HG03571 (cell line): ENCODE results near the gene EIF5A2.
"Not testable (repeated sequence)": the region's sequence is repeated elsewhere in the genome, so short reads cannot be mapped to it uniquely, and the experiment has no call there.

Experiments
- ATAC-seq: cut with Tn5 transposase; IDR thresholded peaks from one replicate; pipeline ENCODE4 v1.9.1; 2021; ENCODE audit not compliant: unreplicated experiment

Gene EIF5A2

DNA sequence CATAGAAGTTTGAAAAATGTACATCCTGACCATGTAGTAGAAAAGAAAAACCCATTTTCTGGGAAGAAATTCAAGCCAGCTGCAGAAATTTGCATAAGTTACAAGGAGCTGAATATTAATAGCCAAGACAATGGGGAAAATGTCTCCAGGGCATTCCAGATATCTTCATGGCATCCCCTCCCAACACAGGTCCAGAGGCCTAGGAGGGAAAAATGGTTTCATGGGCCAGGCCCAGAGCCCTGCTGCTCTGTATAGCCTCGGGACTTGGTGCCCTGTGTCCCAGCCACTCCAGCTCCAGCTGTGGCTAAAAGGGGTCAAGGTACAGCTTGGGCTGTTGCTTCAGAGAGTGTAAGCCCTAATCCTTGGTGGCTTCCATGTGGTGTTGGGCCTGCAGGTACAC, 11.2 kb downstream of the EIF5A2 start:
- not testable (repeated sequence) for ATAC-seq

DNA sequence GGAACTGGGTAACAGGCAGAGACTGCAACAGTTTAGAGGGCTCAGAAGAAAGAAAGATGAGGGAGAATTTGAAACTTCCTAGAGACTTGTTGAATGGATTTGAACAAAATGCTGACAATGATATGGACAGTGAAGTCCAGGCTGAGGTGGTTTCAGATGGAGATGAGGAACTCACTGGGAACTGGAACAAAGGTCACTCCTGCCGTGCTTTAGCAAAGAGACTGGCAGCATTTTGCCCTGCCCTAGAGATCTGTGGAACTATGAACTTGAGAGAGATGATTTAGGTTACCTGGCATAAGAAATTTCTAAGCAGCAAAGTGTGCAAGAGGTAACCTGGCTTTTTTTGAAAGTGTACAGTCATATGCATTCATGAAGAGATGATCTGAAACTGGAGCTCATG, 11.7 kb downstream of the EIF5A2 start:
- no peak for ATAC-seq

DNA sequence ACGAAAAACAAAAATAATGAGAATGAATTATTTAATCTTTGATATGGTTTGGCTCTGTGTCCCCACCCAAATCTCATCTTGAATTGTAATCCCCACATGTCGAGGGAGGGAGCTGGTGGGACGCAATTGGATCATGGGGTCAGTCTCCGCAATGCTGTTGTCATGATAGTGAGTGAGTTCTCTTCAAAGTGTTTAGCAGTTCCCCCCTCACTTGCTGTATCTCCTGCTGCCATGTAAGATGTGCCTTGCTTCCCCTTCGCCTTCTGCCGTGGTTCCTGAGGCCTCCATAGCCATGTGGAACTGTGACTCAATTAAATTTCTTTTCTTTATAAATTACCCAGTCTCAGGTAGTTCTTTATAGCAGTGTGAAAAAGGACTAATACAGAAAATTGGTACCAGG, 12.1 kb downstream of the EIF5A2 start:
- ATAC-seq: not testable (repeated sequence)

DNA sequence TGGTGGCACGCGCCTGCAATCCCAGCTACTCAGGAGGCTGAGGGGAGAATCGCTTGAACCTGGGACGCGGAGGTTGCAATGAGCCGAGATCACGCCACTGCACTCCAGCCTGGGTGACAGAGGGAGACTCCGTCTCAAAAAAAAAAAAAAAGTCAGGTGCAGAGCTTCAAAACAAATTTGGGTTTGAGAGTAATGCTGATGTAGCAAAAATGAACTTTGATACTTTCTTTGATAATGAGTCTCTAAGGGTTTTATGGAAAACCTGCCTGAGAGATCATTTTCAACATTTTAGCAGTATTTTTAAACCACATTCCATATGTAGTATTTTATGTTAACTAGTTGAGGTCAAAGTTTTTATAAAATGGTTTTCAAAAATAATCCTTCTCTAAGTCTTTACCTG, 14.5 kb downstream of the EIF5A2 start:
- no peak for ATAC-seq

DNA sequence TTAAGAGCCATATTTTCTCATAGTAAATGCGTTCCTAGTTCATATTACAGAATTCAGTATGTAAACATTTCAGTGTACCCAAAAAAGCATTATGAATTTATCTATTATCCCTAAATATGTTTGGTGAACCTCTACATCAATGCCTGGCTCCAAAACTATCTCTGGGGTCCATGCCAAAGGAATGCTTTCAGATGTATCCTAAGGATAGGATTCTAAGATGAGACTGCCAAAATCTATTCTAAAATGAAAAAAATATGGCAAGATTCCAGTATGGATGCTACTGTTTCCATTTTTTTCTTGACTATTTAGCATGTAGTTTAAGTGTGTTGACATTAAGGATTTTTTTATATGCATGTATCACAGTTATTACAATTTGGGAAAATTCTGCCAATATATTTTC, 18.8 kb downstream of the EIF5A2 start:
- ATAC-seq: no peak

DNA sequence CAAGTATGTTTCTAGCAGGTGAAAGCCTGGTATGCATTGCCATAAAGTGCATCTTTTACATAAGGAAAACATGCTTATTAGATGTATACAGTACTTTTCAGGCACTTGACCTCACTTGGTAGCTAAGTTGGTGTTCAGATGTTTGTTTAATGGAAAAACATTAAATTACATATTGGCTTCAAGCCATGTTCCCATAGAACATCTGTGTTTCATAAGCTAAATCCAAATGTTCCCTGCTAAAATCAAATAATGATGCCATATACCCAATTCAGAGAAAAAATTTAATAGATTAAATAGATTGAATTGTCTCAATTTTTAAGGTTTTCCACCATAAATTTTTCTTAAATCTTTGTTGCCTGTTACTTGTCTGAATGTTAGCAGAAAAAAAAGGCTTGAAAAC, 19.3 kb downstream of the EIF5A2 start:
- no peak for ATAC-seq

DNA sequence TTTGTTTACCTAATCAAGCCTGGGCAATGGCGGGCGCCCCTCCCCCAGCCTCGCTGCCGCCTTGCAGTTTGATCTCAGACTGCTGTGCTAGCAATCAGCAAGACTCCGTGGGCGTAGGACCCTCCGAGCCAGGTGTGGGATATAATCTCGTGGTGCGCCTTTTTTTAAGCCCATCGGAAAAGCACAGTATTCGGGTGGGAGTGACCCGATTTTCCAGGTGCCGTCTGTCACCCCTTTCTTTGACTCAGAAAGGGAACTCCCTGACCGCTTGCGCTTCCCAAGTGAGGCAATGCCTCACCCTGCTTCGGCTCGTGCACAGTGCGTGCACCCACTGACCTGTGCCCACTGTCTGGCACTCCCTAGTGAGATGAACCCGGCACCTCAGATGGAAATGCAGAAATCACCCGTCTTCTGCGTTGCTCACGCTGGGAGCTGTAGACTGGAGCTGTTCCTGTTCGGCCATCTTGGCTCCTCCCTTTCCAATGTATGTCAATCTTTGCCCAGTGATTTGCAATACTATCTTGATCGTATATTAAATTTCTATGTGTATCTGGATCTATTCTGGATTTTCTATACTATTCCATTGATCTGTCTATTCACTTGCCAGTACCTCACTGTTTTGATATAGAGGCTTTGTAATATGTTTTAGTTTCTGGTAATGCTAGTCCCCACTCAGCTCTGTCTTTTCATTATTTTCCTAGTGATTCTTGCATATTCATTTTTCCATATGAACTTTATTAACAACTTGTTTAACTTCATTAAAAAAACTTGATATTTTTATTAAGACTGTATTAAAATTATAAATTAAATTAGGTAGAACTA, 24.1 kb downstream of the EIF5A2 start:
- not testable (repeated sequence) for ATAC-seq

DNA sequence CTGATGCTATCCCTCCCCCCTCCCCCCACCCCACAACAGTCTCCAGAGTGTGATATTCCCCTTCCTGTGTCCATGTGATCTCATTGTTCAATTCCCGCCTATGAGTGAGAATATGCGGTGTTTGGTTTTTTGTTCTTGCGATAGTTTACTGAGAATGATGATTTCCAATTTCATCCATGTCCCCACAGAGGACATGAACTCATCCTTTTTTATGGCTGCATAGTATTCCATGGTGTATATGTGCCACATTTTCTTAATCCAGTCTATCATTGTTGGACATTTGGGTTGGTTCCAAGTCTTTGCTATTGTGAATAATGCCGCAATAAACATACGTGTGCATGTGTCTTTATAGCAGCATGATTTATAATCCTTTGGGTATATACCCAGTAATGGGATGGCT, 29.7 kb downstream of the EIF5A2 start:
- not testable (repeated sequence) for ATAC-seq

DNA sequence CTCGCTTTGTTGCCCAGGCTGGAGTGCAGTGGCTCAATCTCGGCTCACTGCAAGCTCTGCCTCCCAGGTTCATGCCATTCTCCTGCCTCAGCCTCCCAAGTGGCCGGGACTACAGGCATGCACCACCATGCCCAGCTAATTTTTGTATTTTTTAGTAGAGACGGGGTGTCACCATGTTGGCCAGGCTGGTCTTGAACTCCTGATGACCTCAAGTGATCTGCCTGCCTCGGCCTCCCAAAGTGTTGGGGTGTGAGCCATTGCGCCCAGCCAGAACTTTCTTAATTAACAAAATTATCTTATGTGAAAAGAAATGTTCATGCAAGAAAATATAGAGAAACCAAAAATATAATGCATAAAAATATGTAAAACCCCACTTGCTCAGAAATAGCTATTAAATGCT, 31.1 kb downstream of the EIF5A2 start:
- ATAC-seq: not testable (repeated sequence)

DNA sequence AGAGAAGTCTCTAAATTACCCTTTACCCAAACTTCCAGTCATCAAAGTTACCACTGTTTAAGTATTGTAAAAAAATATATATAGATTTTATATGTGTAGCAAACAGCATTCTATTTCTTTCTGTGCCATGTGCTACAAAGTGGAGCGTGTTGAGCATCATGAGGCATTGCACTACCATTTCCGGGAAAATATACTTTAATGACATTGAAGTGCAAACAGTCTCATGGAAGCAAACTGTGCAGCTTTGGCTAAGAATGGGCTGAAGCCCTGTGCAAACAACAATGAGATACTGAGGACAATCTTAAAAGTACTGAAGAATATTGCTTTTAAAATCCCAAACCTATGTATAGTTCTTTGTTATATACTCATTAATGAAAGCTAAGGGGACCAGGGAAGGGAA, 31.9 kb downstream of the EIF5A2 start:
- no peak for ATAC-seq

DNA sequence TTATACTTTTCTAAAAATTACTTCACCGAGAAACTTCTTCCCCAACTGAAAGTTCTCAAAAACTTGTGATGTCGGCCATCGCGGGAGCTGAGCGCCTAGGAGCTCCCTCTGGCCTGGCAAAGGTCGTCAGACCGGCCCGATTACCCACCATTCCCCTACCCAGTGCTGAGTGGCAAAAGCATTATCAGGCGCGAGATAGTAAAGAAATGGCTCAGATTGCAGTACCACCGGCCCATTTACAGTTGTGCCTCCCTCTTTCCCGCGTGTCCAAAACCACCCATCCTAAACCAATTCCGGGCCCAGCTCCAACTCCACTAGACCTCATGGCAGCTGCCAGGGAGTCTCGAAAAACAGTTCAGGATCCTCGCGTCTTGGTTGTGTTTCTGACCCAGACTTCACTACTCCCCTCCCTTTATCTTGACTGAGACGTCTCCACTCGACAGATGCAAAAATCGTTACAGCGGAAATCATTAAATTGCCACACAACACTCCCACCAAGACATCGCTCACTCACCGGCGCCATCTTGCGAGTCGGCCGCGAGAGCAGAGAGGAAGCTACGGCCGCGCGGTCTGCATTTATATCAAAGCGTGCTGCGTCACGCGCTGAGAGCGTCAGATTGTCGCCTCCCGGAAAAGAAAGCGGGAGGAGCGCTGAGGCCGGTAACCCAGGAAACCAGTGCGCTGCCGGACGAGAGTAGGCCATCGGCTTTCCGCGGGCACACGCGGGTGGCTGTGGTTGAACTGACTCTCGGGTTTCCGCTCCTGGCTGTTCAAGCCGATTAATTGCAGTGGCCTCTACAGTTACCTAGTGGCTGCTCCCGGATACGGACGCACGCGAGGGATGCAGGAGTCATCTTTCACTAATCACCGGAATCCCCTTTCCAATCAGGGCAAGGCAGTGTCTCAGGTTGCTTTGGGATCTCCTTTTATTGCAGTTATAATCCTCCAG, 38.5 kb downstream of the EIF5A2 start, which contains the start of gene RPL22L1:
Gene RPL22L1, minus strand, starts transcription at position 551 of the 949 bp plus-strand sequence. Its CDS starts 28 bp downstream, at position 523.
- peak; percentile 92 for ATAC-seq

DNA sequence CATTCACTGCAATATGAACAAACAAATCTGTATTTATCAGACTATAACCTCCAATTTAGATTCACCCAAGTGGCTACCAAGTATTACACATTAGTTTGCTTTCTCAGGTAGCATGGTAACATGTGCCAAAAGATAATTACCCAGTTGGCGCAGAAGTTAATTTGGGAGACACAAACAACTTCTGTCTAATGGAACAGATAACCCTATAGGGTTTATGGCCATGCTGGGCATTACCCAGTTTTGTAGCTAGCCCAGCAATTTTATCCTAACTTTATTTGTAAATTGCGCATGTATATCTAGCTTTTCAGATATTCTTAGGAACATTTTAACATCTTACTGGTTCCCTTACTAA, 39.2 kb downstream of the EIF5A2 start:
- no peak for ATAC-seq

DNA sequence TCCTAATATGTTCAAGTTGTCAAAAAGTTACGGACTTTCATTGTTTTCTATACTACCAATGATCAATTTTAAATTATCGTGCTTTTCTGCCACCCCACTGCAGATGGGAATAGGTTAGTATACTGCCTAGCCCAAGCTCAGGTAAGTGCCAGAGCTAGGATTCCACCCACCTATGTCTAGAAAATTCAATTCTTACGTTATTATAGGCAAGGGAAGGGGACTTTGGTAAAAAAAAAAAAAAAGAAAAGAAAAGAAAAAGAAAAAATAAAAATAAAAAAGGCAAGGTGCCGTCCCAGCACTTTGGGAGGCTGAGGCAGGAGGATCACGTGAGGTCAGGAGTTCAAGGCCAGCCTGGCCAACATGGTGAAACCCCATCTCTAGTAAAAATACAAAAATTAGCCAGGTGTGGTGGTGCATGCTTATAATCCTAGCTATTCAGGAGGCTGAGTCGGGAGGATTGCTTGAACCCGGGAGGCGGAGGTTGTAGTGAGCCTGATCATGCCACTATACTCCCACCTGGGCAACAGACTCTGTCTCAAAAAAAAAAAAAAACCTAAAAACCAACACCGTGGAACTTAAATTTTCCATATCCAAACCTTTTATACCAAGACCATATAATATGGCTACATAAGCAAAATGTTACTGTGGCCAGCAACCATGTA, 39.7 kb downstream of the EIF5A2 start:
- no peak for ATAC-seq

DNA sequence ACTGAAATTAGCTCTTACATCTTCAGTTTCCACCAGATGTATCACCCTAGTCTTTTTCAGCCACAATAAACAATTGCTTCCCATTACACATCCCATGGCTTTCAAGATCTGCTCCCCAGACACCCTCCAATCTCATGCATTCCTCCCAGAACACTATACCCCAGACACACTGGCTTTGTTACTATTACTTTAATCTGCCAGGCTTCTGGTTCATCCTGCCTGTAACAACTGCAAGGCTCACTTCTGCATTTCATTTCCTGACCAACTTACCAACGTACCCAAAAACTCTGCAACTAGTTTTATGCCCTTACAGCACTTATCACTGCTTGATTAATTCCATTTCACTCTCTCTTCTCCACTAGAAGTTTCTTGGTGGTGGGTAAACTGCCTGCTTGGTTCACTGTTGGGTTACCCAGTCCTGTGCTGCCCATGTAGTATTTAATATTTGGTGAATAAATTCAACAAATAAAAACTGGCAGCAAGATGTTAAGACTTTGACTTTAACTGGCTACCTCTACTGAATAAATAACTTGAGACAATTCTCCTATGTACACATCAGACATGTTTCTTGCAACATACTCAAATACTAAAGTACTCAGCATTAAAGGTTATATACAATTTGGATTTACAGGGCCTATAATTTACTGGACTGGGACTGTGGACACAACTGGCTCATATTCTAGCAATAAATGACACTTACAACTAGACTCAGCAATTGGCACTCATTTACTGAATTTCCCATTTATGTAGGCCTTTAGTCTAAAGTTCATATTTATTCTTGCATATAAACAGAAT, 41.1 kb downstream of the EIF5A2 start:
- ATAC-seq: no peak

DNA sequence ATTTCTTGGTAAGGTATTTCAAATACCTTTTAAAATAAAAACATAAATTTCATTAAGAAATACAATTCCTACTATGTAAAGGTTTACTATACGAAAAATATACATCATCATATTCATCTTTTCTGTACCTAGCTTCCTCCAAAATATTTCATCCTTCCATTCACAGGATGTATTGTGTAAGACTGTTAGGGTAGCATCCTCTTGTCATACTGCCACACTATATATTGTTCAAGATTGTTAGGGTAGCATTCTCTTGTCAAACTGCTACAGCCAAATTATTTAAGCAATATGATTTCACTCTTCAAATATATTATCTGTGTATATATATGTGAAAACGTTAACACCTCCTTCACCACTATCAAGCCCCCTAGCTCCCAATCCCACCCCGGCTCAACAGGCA, 41.9 kb downstream of the EIF5A2 start:
- no peak for ATAC-seq

DNA sequence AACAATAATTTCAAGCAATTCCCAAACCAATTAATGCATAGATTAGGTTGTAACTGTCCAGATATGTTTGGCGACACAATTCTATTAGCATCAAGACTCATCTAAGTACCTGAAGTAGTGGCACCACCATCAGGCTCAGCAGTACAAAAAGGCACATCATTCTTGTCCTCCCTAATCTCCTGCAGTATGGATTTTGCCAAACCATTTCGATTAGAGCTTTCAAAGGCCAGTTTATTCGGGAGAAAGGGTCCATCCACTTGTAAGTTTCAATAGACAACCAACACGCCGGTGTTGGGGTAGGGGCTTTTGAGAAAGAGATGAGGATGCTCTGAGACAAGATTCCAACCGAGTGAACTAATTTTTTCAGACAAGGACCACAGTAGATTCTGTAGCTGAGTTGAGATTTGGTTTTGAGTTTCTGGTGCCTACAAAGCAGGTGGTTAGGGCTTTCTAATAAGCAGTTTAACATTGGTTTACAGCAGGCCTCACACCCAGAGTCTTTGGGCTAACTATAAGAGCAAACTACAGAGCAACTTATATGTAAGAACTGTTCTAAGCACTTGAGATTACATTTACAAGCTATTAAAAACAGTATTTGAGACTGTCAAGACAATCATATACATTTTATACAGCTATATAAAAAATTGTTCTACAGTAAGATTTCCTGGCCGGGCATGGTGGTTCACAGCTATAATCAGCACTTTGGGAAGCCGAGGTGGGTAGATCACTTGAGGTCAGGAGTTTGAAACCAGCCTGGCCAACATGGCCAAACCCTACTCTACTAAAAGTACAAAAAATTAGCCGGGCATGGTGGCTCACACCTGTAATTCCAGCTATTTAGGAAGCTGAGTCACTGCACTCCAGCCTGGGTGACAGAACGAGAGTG, 43.0 kb downstream of the EIF5A2 start:
- ATAC-seq: no peak

DNA sequence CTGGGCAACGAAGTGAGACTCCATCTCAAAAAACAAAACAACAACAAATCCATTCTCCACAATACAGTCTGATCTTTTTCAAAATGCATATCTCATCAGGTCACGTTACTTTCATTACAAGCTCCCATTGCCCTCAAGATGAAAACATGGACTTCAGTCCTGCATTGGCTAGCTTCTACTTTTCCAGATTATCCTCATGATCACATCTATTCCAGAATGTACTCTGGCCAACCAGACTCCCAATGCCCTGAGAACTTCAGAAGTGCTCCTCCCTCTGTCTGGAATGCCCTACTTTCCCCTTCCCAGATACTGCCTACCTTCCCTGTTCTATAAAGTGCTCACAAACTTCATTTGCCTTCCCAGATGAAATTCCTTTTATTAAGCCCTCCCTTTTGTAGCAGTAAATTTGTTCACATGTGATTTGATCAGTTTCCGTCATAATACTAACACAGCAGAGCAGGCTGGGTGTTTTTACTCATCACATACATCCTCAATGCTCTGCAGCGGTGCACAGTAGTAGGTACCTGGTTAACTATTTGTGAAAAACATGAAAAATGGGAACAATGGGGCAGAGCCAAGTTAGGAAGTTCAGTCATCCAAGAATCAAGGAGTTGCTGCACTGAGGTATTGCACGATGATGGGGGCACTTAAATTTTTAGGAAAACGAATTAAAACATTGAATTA, 43.8 kb downstream of the EIF5A2 start:
- no peak for ATAC-seq

DNA sequence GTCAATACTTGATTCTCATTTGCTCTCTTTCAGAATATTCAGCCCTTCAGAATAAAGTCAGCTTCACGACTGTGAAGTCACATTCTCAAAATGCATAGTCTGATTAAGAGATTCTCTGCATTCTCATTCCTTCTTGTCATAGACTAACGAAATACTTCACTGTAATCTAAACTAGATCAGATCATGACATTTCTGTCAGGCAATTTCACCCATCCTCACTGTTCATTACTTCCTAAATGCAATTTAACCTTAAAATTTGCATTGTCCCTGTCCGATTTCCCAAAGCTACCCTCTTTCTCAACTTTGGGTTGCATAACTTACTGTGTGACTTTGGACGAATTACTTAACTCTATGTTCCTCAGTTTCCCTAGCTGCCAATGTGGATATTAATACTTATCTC, 44.6 kb downstream of the EIF5A2 start:
- no peak for ATAC-seq
